NCI-H2107 treated with DMSO at 0.1 percent for 48 hours (cell line): Measurements from ENCODE around the gene KDM2B.
"Not testable (repeated sequence)": the region's sequence is repeated elsewhere in the genome, so short reads cannot be mapped to it uniquely, and the experiment has no call there.

Experiments used
- DNase-seq: peaks from one replicate; lab custom pipeline; 2025; ENCODE audit not compliant: unreplicated experiment; lab: John Stamatoyannopoulos, UW

KDM2B gene

DNA sequence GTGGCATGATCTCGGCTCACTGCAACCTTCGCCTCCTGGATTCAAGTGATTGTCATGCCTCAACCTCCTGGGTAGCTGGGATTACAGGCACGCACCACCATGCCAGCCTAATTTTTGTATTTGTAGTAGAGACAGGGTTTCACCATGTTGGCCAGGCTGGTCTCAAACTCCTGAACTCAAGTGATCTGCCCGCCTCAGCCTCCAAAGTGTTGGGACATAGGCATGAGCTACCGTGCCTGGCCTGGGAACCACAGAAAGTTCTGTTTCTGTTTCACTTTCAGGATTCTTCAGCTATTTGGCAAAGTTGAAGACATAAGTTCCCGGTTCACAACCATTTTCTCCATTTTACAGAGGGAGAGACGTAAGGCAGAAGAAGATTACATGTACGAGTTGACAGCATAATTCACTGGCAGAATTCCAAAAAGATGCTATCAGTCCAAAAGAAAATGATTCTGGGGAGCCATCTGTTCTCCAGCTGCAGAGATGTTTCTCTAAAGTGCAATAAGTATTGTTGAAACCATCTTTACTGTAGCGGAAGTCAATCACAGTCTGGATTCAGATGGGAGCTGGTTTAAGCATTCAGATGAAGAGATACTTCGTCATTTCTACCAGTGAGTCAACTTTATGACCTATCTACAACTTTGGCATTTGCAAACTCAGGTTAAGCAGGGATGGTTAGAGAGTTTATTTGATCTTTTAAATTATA lies 189.1 kb downstream of the KDM2B start:
- DNase-seq: no peak

DNA sequence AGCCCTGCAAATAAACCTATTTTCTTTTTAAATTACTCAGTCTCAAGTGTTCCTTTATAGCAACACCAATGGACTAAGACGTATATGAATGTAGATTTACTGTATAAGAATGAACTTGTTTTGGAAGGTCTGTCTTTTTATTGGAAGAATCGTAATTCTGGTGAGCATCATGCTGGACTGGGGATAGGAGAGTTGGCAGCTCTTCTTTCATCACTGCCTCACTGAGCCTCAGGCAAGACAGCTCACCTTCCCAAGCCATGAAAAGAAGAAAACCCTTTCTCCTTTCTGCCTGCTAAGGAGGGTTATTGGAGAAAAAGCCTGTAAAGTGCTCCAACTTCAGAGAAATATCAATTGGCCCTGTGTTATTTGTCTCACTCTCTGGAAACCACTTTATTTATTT lies 190.0 kb downstream of the KDM2B start:
- DNase-seq: no peak

DNA sequence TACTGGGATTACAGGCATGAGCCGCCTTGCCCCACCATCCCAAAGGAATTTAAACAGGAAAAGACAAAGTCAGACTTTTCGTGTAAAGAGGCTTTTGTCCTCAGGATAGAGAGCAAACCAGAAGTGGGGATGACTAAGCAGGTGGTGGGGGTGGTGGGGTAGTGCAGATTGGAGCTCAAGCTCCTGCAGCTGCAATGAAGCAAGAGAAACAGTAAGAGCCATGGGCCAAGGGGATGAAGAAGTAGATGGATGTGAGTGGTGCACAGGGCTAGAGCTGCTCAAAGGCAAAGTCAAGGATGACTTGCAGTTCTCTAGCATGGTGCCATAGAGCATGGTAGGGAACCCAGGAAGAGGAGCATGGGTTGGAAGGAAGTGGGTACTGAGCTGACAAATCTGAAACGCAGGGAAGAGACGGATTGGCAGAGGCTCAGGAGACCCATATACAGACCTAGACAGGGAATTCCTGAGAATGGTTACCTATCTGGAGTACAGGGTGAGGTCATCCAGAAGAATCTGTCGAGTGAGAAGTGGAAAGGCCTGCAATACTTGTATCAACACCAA lies 192.3 kb downstream of the KDM2B start:
- DNase-seq: no peak

DNA sequence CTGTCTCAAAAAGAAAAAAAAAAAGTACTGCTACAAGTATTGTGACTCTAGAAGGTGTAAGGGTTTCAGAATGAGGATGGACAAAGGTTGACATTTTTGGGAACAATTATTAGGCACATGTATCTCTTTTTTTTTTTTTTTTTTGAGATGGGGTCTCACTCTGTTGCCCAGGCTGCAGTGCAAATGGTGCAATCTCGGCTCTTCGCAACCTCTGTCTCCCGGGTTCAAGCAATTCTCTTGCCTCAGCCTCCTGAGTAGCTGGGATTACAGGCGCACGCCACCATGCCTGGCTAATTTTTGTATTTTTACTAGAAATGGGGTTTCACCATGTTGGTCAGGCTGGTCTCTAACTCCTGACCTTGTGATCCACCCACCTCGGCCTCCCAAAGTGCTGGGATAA lies 195.9 kb downstream of the KDM2B start:
- DNase-seq: not testable (repeated sequence)

DNA sequence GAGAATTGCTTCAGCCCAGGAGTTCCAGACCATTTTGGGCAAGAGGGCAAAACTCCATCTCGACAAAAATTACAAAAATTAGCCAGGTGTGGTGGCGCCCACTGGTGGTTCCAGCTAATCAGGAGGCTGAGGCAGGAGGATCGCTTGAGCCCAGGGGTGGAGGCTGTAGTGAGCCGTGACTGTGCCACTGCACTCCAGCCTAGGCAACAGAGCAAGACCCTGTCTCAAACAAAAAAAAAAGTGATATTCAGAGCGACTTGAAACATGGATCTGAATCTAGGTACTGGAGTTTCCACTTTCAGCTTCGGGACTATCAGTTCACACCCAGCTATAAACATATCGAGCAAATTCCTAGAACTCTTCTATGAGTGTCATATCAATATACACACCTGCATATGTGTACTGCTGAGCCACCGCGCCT lies 197.2 kb downstream of the KDM2B start:
- no peak for DNase-seq

DNA sequence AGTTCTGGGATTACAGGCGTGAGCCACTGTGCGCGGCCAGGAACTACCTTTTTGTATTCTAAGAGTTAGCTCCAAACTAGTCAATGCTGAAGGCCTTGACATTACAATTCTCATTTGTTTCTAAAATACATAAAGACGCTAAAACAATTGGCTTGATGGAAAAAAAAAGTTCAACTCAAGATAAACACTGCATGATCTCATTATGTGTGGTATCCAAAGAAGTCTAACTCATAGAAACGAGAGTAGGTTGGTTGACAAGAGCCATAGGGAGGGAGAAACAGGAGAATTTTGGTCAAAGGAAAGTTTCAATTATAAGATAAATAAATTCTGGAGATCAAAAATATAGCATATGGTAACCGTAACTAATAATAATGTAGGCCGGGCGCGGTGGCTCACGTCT lies 200.9 kb downstream of the KDM2B start:
- no peak for DNase-seq
